H1 (cell line): ENCODE measurements around the gene NR3C1. TPM values are rescaled to one million over a fixed set of nuclear protein-coding genes. Genes with fewer than 3 reads are reported as not detected.

ENCODE experiments used
- CTCF ChIA-PET: fragments of 300-600 bp; sonication (Branson Sonifier 250); formaldehyde crosslinking; loops from one replicate; lab custom pipeline; 2021; ENCODE audit not compliant: partially characterized antibody; lab: Charles Lee
- POLR2A ChIA-PET: fragments of 300-600 bp; sonication (Branson Sonifier 250); formaldehyde crosslinking; loops from one replicate; lab custom pipeline; 2021; ENCODE audit warnings: inconsistent platforms; ENCODE audit not compliant: partially characterized antibody; lab: Charles Lee
- DNase-seq, 2 experiments: peaks; one replicate each; pipeline versions ENCODE4 v3.0.0 to v3.0.0-alpha.2; 2010 to 2022; ENCODE audit warnings: low spot score in 2 of 2, low read depth in 1 of 2, mixed read lengths in 1 of 2
- FAIRE-seq: peaks from 2 replicates; lab custom pipeline; 2011; peaks lifted over from hg19 to GRCh38; lab: Jason Lieb, UNC
- H2AFZ ChIP-seq: 2 replicates; pipeline ENCODE4 v1.8.1; 2012; ENCODE audit warnings: low read length, inconsistent platforms
- H2AK5ac ChIP-seq: 2 replicates; pipeline ENCODE4 v1.6.1; 2013; ENCODE audit warnings: low read depth, low read length
- H2BK120ac ChIP-seq: replicated peaks from 2 replicates; pipeline ENCODE3; 2013; ENCODE audit warnings: low read depth, low read length, inconsistent platforms
- H2BK12ac ChIP-seq: 2 replicates; pipeline ENCODE4 v1.6.1; 2013; ENCODE audit warnings: low read depth, low read length
- H2BK15ac ChIP-seq: 2 replicates; pipeline ENCODE4 v1.6.1; 2013; ENCODE audit warnings: low read length
- H2BK20ac ChIP-seq: 2 replicates; pipeline ENCODE4 v1.6.1; 2013; ENCODE audit warnings: low read length
- H2BK5ac ChIP-seq: 2 replicates; pipeline ENCODE4 v1.6.1; 2013; ENCODE audit warnings: low read depth, low read length
- H3K14ac ChIP-seq: 2 replicates; pipeline ENCODE4 v1.6.1; 2013; ENCODE audit warnings: inconsistent platforms; ENCODE audit not compliant: insufficient read length
- H3K18ac ChIP-seq: 2 replicates; pipeline ENCODE4 v1.6.1; 2013; ENCODE audit warnings: low read length; ENCODE audit errors: extremely low read depth
- H3K23ac ChIP-seq: 2 replicates; pipeline ENCODE4 v1.6.1; 2013; ENCODE audit warnings: inconsistent platforms; ENCODE audit not compliant: insufficient read length
- H3K23me2 ChIP-seq: 2 replicates; pipeline ENCODE4 v1.6.1; 2013; ENCODE audit warnings: low read depth, low read length
- H3K27ac ChIP-seq: 2 replicates; pipeline ENCODE4 v1.6.1; 2011; ENCODE audit warnings: low read depth, low read length, inconsistent platforms
- H3K27me3 ChIP-seq, 4 experiments: replicated peaks in 1 of 4; 1 replicate in 1 of 4; 2 replicates in 3 of 4; pipeline versions ENCODE4 v1.6.1 to v1.8.1; 2011 to 2013; ENCODE audit warnings: low read length in 3 of 4, mild to moderate bottlenecking in 3 of 4, inconsistent platforms in 2 of 4, mixed read lengths in 2 of 4, moderate library complexity in 1 of 4; ENCODE audit not compliant: control insufficient read depth in 3 of 4, insufficient read depth in 3 of 4; ENCODE audit errors: extremely low read depth in 1 of 4
- H3K36me3 ChIP-seq, 4 experiments: 2 replicates each; pipeline versions ENCODE4 v1.6.1 to v1.8.1; 2011 to 2013; ENCODE audit warnings: mild to moderate bottlenecking in 4 of 4, low read length in 3 of 4, moderate library complexity in 2 of 4, control low read depth in 1 of 4, inconsistent platforms in 1 of 4; ENCODE audit not compliant: insufficient read depth in 4 of 4, control insufficient read depth in 2 of 4
- H3K4ac ChIP-seq: replicated peaks from 2 replicates; pipeline ENCODE3; 2013; ENCODE audit warnings: low read length, low read depth, mixed read lengths, inconsistent platforms; ENCODE audit not compliant: insufficient read length
- H3K4me1 ChIP-seq, 4 experiments: replicated peaks in 1 of 4; 1 replicate in 1 of 4; 2 replicates in 3 of 4; pipeline versions ENCODE4 v1.6.1 to v1.8.1; 2011 to 2013; ENCODE audit warnings: low read length in 3 of 4, inconsistent platforms in 2 of 4, mixed read lengths in 1 of 4; ENCODE audit not compliant: insufficient read depth in 4 of 4, control insufficient read depth in 3 of 4
- H3K4me2 ChIP-seq, 2 experiments: 2 replicates each; pipeline versions ENCODE4 v1.6.1 to v1.8.1; 2011 to 2013; ENCODE audit warnings: low read depth in 2 of 2, low read length in 2 of 2, control low read depth in 1 of 2, inconsistent platforms in 1 of 2, mild to moderate bottlenecking in 1 of 2; ENCODE audit not compliant: insufficient read depth in 1 of 2
- H3K4me3 ChIP-seq, 4 experiments: fragments of 200-600, 300-600 bp in 1 of 4; sonication (generic), shearing (Covaris generic), sonication (Bioruptor Twin) in 1 of 4; 2 replicates each; pipeline versions ENCODE4 v1.5.1 to v1.8.1; 2011 to 2016; ENCODE audit warnings: low read length in 4 of 4, low read depth in 3 of 4, control low read depth in 2 of 4, inconsistent platforms in 2 of 4, mild to moderate bottlenecking in 2 of 4, mixed read lengths in 1 of 4, moderate library complexity in 1 of 4; ENCODE audit not compliant: insufficient read depth in 2 of 4; ENCODE audit errors: extremely low read depth in 1 of 4
- H3K56ac ChIP-seq: replicated peaks from 2 replicates; pipeline ENCODE3; 2013; ENCODE audit warnings: low read depth, mild to moderate bottlenecking, mixed read lengths, low read length, inconsistent platforms; ENCODE audit not compliant: insufficient read length
- H3K79me1 ChIP-seq: 2 replicates; pipeline ENCODE4 v1.6.1; 2013; ENCODE audit warnings: low read depth, low read length, control low read depth
- H3K79me2 ChIP-seq, 2 experiments: 2 replicates each; pipeline versions ENCODE4 v1.6.1 to v1.8.1; 2012 to 2013; ENCODE audit warnings: low read length in 2 of 2, mild to moderate bottlenecking in 2 of 2, inconsistent platforms in 1 of 2; ENCODE audit not compliant: insufficient read depth in 2 of 2, control insufficient read depth in 1 of 2
- H3K9ac ChIP-seq, 4 experiments: replicated peaks in 1 of 4; 1 replicate in 1 of 4; 2 replicates in 3 of 4; pipeline versions ENCODE4 v1.6.1 to v1.8.1; 2011 to 2013; ENCODE audit warnings: low read depth in 3 of 4, low read length in 3 of 4, control low read depth in 2 of 4, mild to moderate bottlenecking in 2 of 4, moderate library complexity in 2 of 4, inconsistent platforms in 1 of 4; ENCODE audit errors: extremely low read depth in 1 of 4
- H3K9me3 ChIP-seq, 2 experiments: 2 replicates each; pipeline versions ENCODE4 v1.6.1 to v1.8.1; 2012 to 2013; ENCODE audit warnings: mild to moderate bottlenecking in 2 of 2, moderate library complexity in 2 of 2, control low read depth in 1 of 2, inconsistent platforms in 1 of 2, low read depth in 1 of 2, low read length in 1 of 2, mixed read lengths in 1 of 2; ENCODE audit not compliant: insufficient read depth in 2 of 2
- H4K20me1 ChIP-seq, 2 experiments: replicated peaks in 1 of 2; 2 replicates each; pipeline versions ENCODE3 to v1.8.1; 2011 to 2013; ENCODE audit warnings: inconsistent platforms in 2 of 2, low read length in 2 of 2, mild to moderate bottlenecking in 1 of 2; ENCODE audit not compliant: insufficient read depth in 2 of 2, control insufficient read depth in 1 of 2
- H4K5ac ChIP-seq: 2 replicates; pipeline ENCODE4 v1.6.1; 2013; ENCODE audit warnings: low read length, low read depth, mixed read lengths, inconsistent platforms; ENCODE audit not compliant: insufficient read length
- H4K8ac ChIP-seq: 2 replicates; pipeline ENCODE4 v1.8.0; 2013; ENCODE audit warnings: mild to moderate bottlenecking, moderate library complexity, low read length, inconsistent platforms; ENCODE audit not compliant: insufficient read depth; ENCODE audit errors: extremely low read depth
- H4K91ac ChIP-seq: replicated peaks from 2 replicates; pipeline ENCODE3; 2013; ENCODE audit warnings: low read length, mixed read lengths, inconsistent platforms; ENCODE audit not compliant: insufficient read length
- CTBP2 ChIP-seq: IDR thresholded peaks from 2 replicates; pipeline ENCODE4 v1.7.0; 2011; ENCODE audit warnings: borderline replicate concordance, mild to moderate bottlenecking, moderate library complexity, mixed read lengths, low read length; ENCODE audit not compliant: insufficient read depth, insufficient read length
- EP300 ChIP-seq, 2 experiments: IDR thresholded peaks; 1 replicate in 1 of 2; 2 replicates in 1 of 2; pipeline ENCODE4 v1.6.1; 2011 to 2012; ENCODE audit warnings: low read depth in 2 of 2, low read length in 2 of 2, mild to moderate bottlenecking in 2 of 2, borderline replicate concordance in 1 of 2, inconsistent platforms in 1 of 2, moderate library complexity in 1 of 2
- GTF2F1 ChIP-seq: IDR thresholded peaks from 2 replicates; pipeline ENCODE4 v1.6.1; 2012; ENCODE audit warnings: low read depth, low read length, improper control_type of control experiment, borderline replicate concordance
- JUND ChIP-seq: IDR thresholded peaks from 2 replicates; pipeline ENCODE4 v1.6.1; 2011; ENCODE audit warnings: mild to moderate bottlenecking, improper control_type of control experiment, low read length
- MAFK ChIP-seq: IDR thresholded peaks from 2 replicates; pipeline ENCODE4 v1.6.1; 2012; ENCODE audit warnings: low read depth, mild to moderate bottlenecking, improper control_type of control experiment, low read length
- NRF1 ChIP-seq: IDR thresholded peaks from 2 replicates; pipeline ENCODE4 v1.6.1; 2011; ENCODE audit warnings: mild to moderate bottlenecking, low read depth, low read length, improper control_type of control experiment
- SIRT6 ChIP-seq: IDR thresholded peaks from one replicate; pipeline ENCODE4 v1.7.1; 2012; ENCODE audit warnings: low read length, inconsistent platforms
- TAF7 ChIP-seq: optimal IDR thresholded peaks from 2 replicates; pipeline ENCODE3; 2011; ENCODE audit warnings: low read depth, mild to moderate bottlenecking, inconsistent platforms, low read length, moderate library complexity, borderline replicate concordance
- WGBS, 2 experiments: shearing (Covaris generic) in 1 of 2; methylation state at CpG; one replicate each; pipeline versions ENCODE4 v1.1.6 to v1.1.7; 2013 to 2015; ENCODE audit warnings: low lambda C conversion rate in 2 of 2, mixed read lengths in 2 of 2, inconsistent platforms in 1 of 2, low coverage in 1 of 2, missing lambda C conversion rate in 1 of 2; ENCODE audit not compliant: insufficient replicate concordance in 2 of 2, insufficient coverage in 1 of 2, insufficient read length in 1 of 2; ENCODE audit errors: extremely low coverage in 1 of 2, missing lambda C conversion rate in 1 of 2; 5-methylcytosine and 5-hydroxymethylcytosine counted together
- polyA plus RNA-seq, 7 experiments: library from polyadenylated mRNA; depleted of rRNA in 3 of 7; stranded (reverse) in 5 of 7; unstranded in 2 of 7; fragments of >200 nt in 5 of 7; fragments of 200-250 nt in 2 of 7; gene quantifications; 1 replicate in 5 of 7; 2 replicates in 1 of 7; 4 replicates in 1 of 7; pipeline versions ENCODE4 v1.2.1 to v1.2.3, GENCODE V29; 2011 to 2013; ENCODE audit warnings: missing spikeins in 2 of 7, mixed read lengths in 2 of 7
- total RNA-seq: library from RNA; stranded (reverse); fragmentation: NEBNext Ultra II Directional; extraction: Animal tissue kit (Norgen Biotek cat#: 25700); gene quantifications from 2 replicates; pipeline ENCODE4 v1.2.1, GENCODE V29; 2021
- TF ChIP-seq, protein P1 (sequence below): IDR thresholded peaks from 2 replicates; pipeline ENCODE4 v1.6.1; 2012; ENCODE audit warnings: low read length, inconsistent platforms

Gene NR3C1
- total and polyA plus RNA-seq, 2 of the 8 experiments (the other 6 are each of a cell fraction or from before 2014, with no cell fraction given) = 1.7 to 5.4 TPM

DNA sequence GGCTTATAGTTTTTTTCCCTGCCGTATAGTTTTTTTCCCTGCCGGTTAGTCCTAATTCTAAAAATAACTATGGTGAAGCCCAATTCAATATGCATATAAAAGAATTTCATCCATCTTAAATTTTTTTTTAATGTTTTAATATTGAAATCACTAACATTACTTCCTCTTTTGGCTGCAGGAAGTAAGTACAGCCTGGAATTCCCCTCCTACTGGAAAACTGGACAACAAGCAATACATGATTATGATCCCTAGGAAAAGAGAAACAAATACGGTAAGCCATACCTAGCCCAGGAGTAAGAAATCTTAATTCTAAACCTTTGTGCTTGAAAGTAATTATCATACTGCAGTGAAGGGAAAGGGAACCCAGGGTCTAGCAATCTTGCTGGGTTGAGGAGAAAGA, 119.0 kb downstream of the NR3C1 start:
- TF ChIP-seq GTF2F1 = no peak
- TF ChIP-seq NRF1 = no peak
- TF ChIP-seq TAF7 = no peak
- TF ChIP-seq JUND = no peak
- no peak for TF ChIP-seq EP300 (IDR thresholded peaks at IDR 0.05; ENCODE audit: borderline replicate concordance in 1 of 2, low read depth in 2 of 2, low read length in 2 of 2)
- TF ChIP-seq SIRT6 = no peak
- no peak for TF ChIP-seq CTBP2
- TF ChIP-seq MAFK = no peak
- TF ChIP-seq, protein P1, sequence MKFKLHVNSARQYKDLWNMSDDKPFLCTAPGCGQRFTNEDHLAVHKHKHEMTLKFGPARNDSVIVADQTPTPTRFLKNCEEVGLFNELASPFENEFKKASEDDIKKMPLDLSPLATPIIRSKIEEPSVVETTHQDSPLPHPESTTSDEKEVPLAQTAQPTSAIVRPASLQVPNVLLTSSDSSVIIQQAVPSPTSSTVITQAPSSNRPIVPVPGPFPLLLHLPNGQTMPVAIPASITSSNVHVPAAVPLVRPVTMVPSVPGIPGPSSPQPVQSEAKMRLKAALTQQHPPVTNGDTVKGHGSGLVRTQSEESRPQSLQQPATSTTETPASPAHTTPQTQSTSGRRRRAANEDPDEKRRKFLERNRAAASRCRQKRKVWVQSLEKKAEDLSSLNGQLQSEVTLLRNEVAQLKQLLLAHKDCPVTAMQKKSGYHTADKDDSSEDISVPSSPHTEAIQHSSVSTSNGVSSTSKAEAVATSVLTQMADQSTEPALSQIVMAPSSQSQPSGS = no peak
- TF ChIP-seq, all 59 proteins: peak for 0
- Histone ChIP-seq H3K23me2 (no peaks in the 10 kb centered on the region), H2BK15ac (no peak overlapping the region), H2AFZ (no peak overlapping the region), H3K9me3 (peaks cover 0 to 3% of the 10 kb centered on the region in 2 experiments; a peak in 1 of 4 replicates), H4K5ac (no peak overlapping the region), H4K8ac (no peak overlapping the region), H3K23ac (no peak overlapping the region), H4K20me1 (no peaks in the 10 kb centered on the region), H2BK5ac (no peak overlapping the region), H3K18ac (no peak overlapping the region), H3K9ac (no peak overlapping the region), H3K36me3 (no peaks in the 10 kb centered on the region), H3K79me1 (no peaks in the 10 kb centered on the region), H2BK12ac (no peak overlapping the region), H2AK5ac (no peak overlapping the region), H4K91ac (no peak overlapping the region), H3K4me1 (peaks cover 0 to 4% (median 2%) of the 10 kb centered on the region in 4 experiments; a peak in 3 of 7 replicates), H2BK120ac (no peak overlapping the region), H3K56ac (no peak overlapping the region), H3K79me2 (no peaks in the 10 kb centered on the region), H3K4me2 (no peak overlapping the region), H2BK20ac (no peak overlapping the region), H3K27ac (no peak overlapping the region), H3K14ac (no peak overlapping the region), H3K4ac (no peak overlapping the region), H3K4me3 (no peak overlapping the region), H3K27me3 (no peaks in the 10 kb centered on the region)
- no peak for DNase-seq
- POLR2A ChIA-PET = no interaction called here
- 91% methylated on average over 3 of the region's 3 CpGs; no CpG with 5 or more reads in 1 of the 2 experiments for WGBS, 2 experiments
- no peak for FAIRE-seq
- CTCF ChIA-PET = no interaction called here
